H1 (cell line): ENCODE data around the gene KHDRBS1. TPM values are rescaled to one million over a fixed set of nuclear protein-coding genes. Genes with fewer than 3 reads are reported as not detected.

Source experiments
- CTCF ChIA-PET: fragments of 300-600 bp; sonication (Branson Sonifier 250); formaldehyde crosslinking; loops from one replicate; lab custom pipeline; 2021; ENCODE audit not compliant: partially characterized antibody; lab: Charles Lee
- POLR2A ChIA-PET: fragments of 300-600 bp; sonication (Branson Sonifier 250); formaldehyde crosslinking; loops from one replicate; lab custom pipeline; 2021; ENCODE audit warnings: inconsistent platforms; ENCODE audit not compliant: partially characterized antibody; lab: Charles Lee
- DNase-seq, 2 experiments: peaks; one replicate each; pipeline versions ENCODE4 v3.0.0 to v3.0.0-alpha.2; 2010 to 2022; ENCODE audit warnings: low spot score in 2 of 2, low read depth in 1 of 2, mixed read lengths in 1 of 2
- FAIRE-seq: peaks from 2 replicates; lab custom pipeline; 2011; peaks lifted over from hg19 to GRCh38; lab: Jason Lieb, UNC
- H2AFZ ChIP-seq: 2 replicates; pipeline ENCODE4 v1.8.1; 2012; ENCODE audit warnings: low read length, inconsistent platforms
- H2AK5ac ChIP-seq: 2 replicates; pipeline ENCODE4 v1.6.1; 2013; ENCODE audit warnings: low read depth, low read length
- H2BK120ac ChIP-seq: replicated peaks from 2 replicates; pipeline ENCODE3; 2013; ENCODE audit warnings: low read depth, low read length, inconsistent platforms
- H2BK12ac ChIP-seq: 2 replicates; pipeline ENCODE4 v1.6.1; 2013; ENCODE audit warnings: low read depth, low read length
- H2BK15ac ChIP-seq: 2 replicates; pipeline ENCODE4 v1.6.1; 2013; ENCODE audit warnings: low read length
- H2BK20ac ChIP-seq: 2 replicates; pipeline ENCODE4 v1.6.1; 2013; ENCODE audit warnings: low read length
- H2BK5ac ChIP-seq: 2 replicates; pipeline ENCODE4 v1.6.1; 2013; ENCODE audit warnings: low read depth, low read length
- H3K14ac ChIP-seq: 2 replicates; pipeline ENCODE4 v1.6.1; 2013; ENCODE audit warnings: inconsistent platforms; ENCODE audit not compliant: insufficient read length
- H3K18ac ChIP-seq: 2 replicates; pipeline ENCODE4 v1.6.1; 2013; ENCODE audit warnings: low read length; ENCODE audit errors: extremely low read depth
- H3K23ac ChIP-seq: 2 replicates; pipeline ENCODE4 v1.6.1; 2013; ENCODE audit warnings: inconsistent platforms; ENCODE audit not compliant: insufficient read length
- H3K23me2 ChIP-seq: 2 replicates; pipeline ENCODE4 v1.6.1; 2013; ENCODE audit warnings: low read depth, low read length
- H3K27ac ChIP-seq: 2 replicates; pipeline ENCODE4 v1.6.1; 2011; ENCODE audit warnings: low read depth, low read length, inconsistent platforms
- H3K27me3 ChIP-seq, 4 experiments: replicated peaks in 1 of 4; 1 replicate in 1 of 4; 2 replicates in 3 of 4; pipeline versions ENCODE4 v1.6.1 to v1.8.1; 2011 to 2013; ENCODE audit warnings: low read length in 3 of 4, mild to moderate bottlenecking in 3 of 4, inconsistent platforms in 2 of 4, mixed read lengths in 2 of 4, moderate library complexity in 1 of 4; ENCODE audit not compliant: control insufficient read depth in 3 of 4, insufficient read depth in 3 of 4; ENCODE audit errors: extremely low read depth in 1 of 4
- H3K36me3 ChIP-seq, 4 experiments: 2 replicates each; pipeline versions ENCODE4 v1.6.1 to v1.8.1; 2011 to 2013; ENCODE audit warnings: mild to moderate bottlenecking in 4 of 4, low read length in 3 of 4, moderate library complexity in 2 of 4, control low read depth in 1 of 4, inconsistent platforms in 1 of 4; ENCODE audit not compliant: insufficient read depth in 4 of 4, control insufficient read depth in 2 of 4
- H3K4ac ChIP-seq: replicated peaks from 2 replicates; pipeline ENCODE3; 2013; ENCODE audit warnings: low read length, low read depth, mixed read lengths, inconsistent platforms; ENCODE audit not compliant: insufficient read length
- H3K4me1 ChIP-seq, 4 experiments: replicated peaks in 1 of 4; 1 replicate in 1 of 4; 2 replicates in 3 of 4; pipeline versions ENCODE4 v1.6.1 to v1.8.1; 2011 to 2013; ENCODE audit warnings: low read length in 3 of 4, inconsistent platforms in 2 of 4, mixed read lengths in 1 of 4; ENCODE audit not compliant: insufficient read depth in 4 of 4, control insufficient read depth in 3 of 4
- H3K4me2 ChIP-seq, 2 experiments: 2 replicates each; pipeline versions ENCODE4 v1.6.1 to v1.8.1; 2011 to 2013; ENCODE audit warnings: low read depth in 2 of 2, low read length in 2 of 2, control low read depth in 1 of 2, inconsistent platforms in 1 of 2, mild to moderate bottlenecking in 1 of 2; ENCODE audit not compliant: insufficient read depth in 1 of 2
- H3K4me3 ChIP-seq, 4 experiments: fragments of 200-600, 300-600 bp in 1 of 4; sonication (generic), shearing (Covaris generic), sonication (Bioruptor Twin) in 1 of 4; 2 replicates each; pipeline versions ENCODE4 v1.5.1 to v1.8.1; 2011 to 2016; ENCODE audit warnings: low read length in 4 of 4, low read depth in 3 of 4, control low read depth in 2 of 4, inconsistent platforms in 2 of 4, mild to moderate bottlenecking in 2 of 4, mixed read lengths in 1 of 4, moderate library complexity in 1 of 4; ENCODE audit not compliant: insufficient read depth in 2 of 4; ENCODE audit errors: extremely low read depth in 1 of 4
- H3K56ac ChIP-seq: replicated peaks from 2 replicates; pipeline ENCODE3; 2013; ENCODE audit warnings: low read depth, mild to moderate bottlenecking, mixed read lengths, low read length, inconsistent platforms; ENCODE audit not compliant: insufficient read length
- H3K79me1 ChIP-seq: 2 replicates; pipeline ENCODE4 v1.6.1; 2013; ENCODE audit warnings: low read depth, low read length, control low read depth
- H3K79me2 ChIP-seq, 2 experiments: 2 replicates each; pipeline versions ENCODE4 v1.6.1 to v1.8.1; 2012 to 2013; ENCODE audit warnings: low read length in 2 of 2, mild to moderate bottlenecking in 2 of 2, inconsistent platforms in 1 of 2; ENCODE audit not compliant: insufficient read depth in 2 of 2, control insufficient read depth in 1 of 2
- H3K9ac ChIP-seq, 4 experiments: replicated peaks in 1 of 4; 1 replicate in 1 of 4; 2 replicates in 3 of 4; pipeline versions ENCODE4 v1.6.1 to v1.8.1; 2011 to 2013; ENCODE audit warnings: low read depth in 3 of 4, low read length in 3 of 4, control low read depth in 2 of 4, mild to moderate bottlenecking in 2 of 4, moderate library complexity in 2 of 4, inconsistent platforms in 1 of 4; ENCODE audit errors: extremely low read depth in 1 of 4
- H3K9me3 ChIP-seq, 2 experiments: 2 replicates each; pipeline versions ENCODE4 v1.6.1 to v1.8.1; 2012 to 2013; ENCODE audit warnings: mild to moderate bottlenecking in 2 of 2, moderate library complexity in 2 of 2, control low read depth in 1 of 2, inconsistent platforms in 1 of 2, low read depth in 1 of 2, low read length in 1 of 2, mixed read lengths in 1 of 2; ENCODE audit not compliant: insufficient read depth in 2 of 2
- H4K20me1 ChIP-seq, 2 experiments: replicated peaks in 1 of 2; 2 replicates each; pipeline versions ENCODE3 to v1.8.1; 2011 to 2013; ENCODE audit warnings: inconsistent platforms in 2 of 2, low read length in 2 of 2, mild to moderate bottlenecking in 1 of 2; ENCODE audit not compliant: insufficient read depth in 2 of 2, control insufficient read depth in 1 of 2
- H4K5ac ChIP-seq: 2 replicates; pipeline ENCODE4 v1.6.1; 2013; ENCODE audit warnings: low read length, low read depth, mixed read lengths, inconsistent platforms; ENCODE audit not compliant: insufficient read length
- H4K8ac ChIP-seq: 2 replicates; pipeline ENCODE4 v1.8.0; 2013; ENCODE audit warnings: mild to moderate bottlenecking, moderate library complexity, low read length, inconsistent platforms; ENCODE audit not compliant: insufficient read depth; ENCODE audit errors: extremely low read depth
- H4K91ac ChIP-seq: replicated peaks from 2 replicates; pipeline ENCODE3; 2013; ENCODE audit warnings: low read length, mixed read lengths, inconsistent platforms; ENCODE audit not compliant: insufficient read length
- CREB1 ChIP-seq: IDR thresholded peaks from 2 replicates; pipeline ENCODE4 v1.6.1; 2012; ENCODE audit warnings: inconsistent platforms
- EGR1 ChIP-seq: IDR thresholded peaks from 2 replicates; pipeline ENCODE4 v1.6.1; 2011; ENCODE audit warnings: low read depth, low read length, borderline replicate concordance
- EP300 ChIP-seq, 2 experiments: IDR thresholded peaks; 1 replicate in 1 of 2; 2 replicates in 1 of 2; pipeline ENCODE4 v1.6.1; 2011 to 2012; ENCODE audit warnings: low read depth in 2 of 2, low read length in 2 of 2, mild to moderate bottlenecking in 2 of 2, borderline replicate concordance in 1 of 2, inconsistent platforms in 1 of 2, moderate library complexity in 1 of 2
- FOSL1 ChIP-seq: IDR thresholded peaks from 2 replicates; pipeline ENCODE4 v1.6.1; 2011; ENCODE audit warnings: mild to moderate bottlenecking, low read depth, low read length, moderate library complexity; ENCODE audit not compliant: insufficient read depth
- GABPA ChIP-seq: IDR thresholded peaks from 2 replicates; pipeline ENCODE4 v1.6.1; 2011; ENCODE audit warnings: mild to moderate bottlenecking, low read length, moderate library complexity, borderline replicate concordance; ENCODE audit not compliant: insufficient read depth
- JUND ChIP-seq: IDR thresholded peaks from 2 replicates; pipeline ENCODE4 v1.6.1; 2011; ENCODE audit warnings: mild to moderate bottlenecking, improper control_type of control experiment, low read length
- KDM4A ChIP-seq: IDR thresholded peaks from one replicate; pipeline ENCODE4 v1.7.1; 2012; ENCODE audit warnings: low read depth, mild to moderate bottlenecking, moderate library complexity, low read length, inconsistent platforms; ENCODE audit not compliant: severe bottlenecking
- POLR2A ChIP-seq, 2 experiments: IDR thresholded peaks; 1 replicate in 1 of 2; 2 replicates in 1 of 2; pipeline ENCODE4 v1.6.1; 2011; ENCODE audit warnings: low read depth in 2 of 2, low read length in 2 of 2, mild to moderate bottlenecking in 2 of 2; ENCODE audit errors: control extremely low read depth in 1 of 2
- SRF ChIP-seq: IDR thresholded peaks from 2 replicates; pipeline ENCODE4 v1.6.1; 2011; ENCODE audit warnings: mild to moderate bottlenecking, low read depth, low read length, moderate library complexity
- TAF7 ChIP-seq: optimal IDR thresholded peaks from 2 replicates; pipeline ENCODE3; 2011; ENCODE audit warnings: low read depth, mild to moderate bottlenecking, inconsistent platforms, low read length, moderate library complexity, borderline replicate concordance
- TCF12 ChIP-seq: IDR thresholded peaks from 2 replicates; pipeline ENCODE4 v1.6.1; 2011; ENCODE audit warnings: low read depth, mild to moderate bottlenecking, low read length
- YY1 ChIP-seq: IDR thresholded peaks from 2 replicates; pipeline ENCODE4 v1.6.1; 2011; ENCODE audit warnings: low read depth, mild to moderate bottlenecking, low read length
- WGBS, 2 experiments: shearing (Covaris generic) in 1 of 2; methylation state at CpG; one replicate each; pipeline versions ENCODE4 v1.1.6 to v1.1.7; 2013 to 2015; ENCODE audit warnings: low lambda C conversion rate in 2 of 2, mixed read lengths in 2 of 2, inconsistent platforms in 1 of 2, low coverage in 1 of 2, missing lambda C conversion rate in 1 of 2; ENCODE audit not compliant: insufficient replicate concordance in 2 of 2, insufficient coverage in 1 of 2, insufficient read length in 1 of 2; ENCODE audit errors: extremely low coverage in 1 of 2, missing lambda C conversion rate in 1 of 2; 5-methylcytosine and 5-hydroxymethylcytosine counted together
- polyA plus RNA-seq, 7 experiments: library from polyadenylated mRNA; depleted of rRNA in 3 of 7; stranded (reverse) in 5 of 7; unstranded in 2 of 7; fragments of >200 nt in 5 of 7; fragments of 200-250 nt in 2 of 7; gene quantifications; 1 replicate in 5 of 7; 2 replicates in 1 of 7; 4 replicates in 1 of 7; pipeline versions ENCODE4 v1.2.1 to v1.2.3, GENCODE V29; 2011 to 2013; ENCODE audit warnings: missing spikeins in 2 of 7, mixed read lengths in 2 of 7
- total RNA-seq: library from RNA; stranded (reverse); fragmentation: NEBNext Ultra II Directional; extraction: Animal tissue kit (Norgen Biotek cat#: 25700); gene quantifications from 2 replicates; pipeline ENCODE4 v1.2.1, GENCODE V29; 2021
- TF ChIP-seq, protein P1 (sequence below): IDR thresholded peaks from 2 replicates; pipeline ENCODE4 v1.6.1; 2012; ENCODE audit warnings: inconsistent platforms
- TF ChIP-seq, protein P2 (sequence below): IDR thresholded peaks from 2 replicates; pipeline ENCODE4 v1.6.1; 2012; ENCODE audit warnings: inconsistent platforms

Gene KHDRBS1
- total and polyA plus RNA-seq, 2 of the 8 experiments (the other 6 are each of a cell fraction or from before 2014, with no cell fraction given) = 53.8 to 284 TPM

DNA sequence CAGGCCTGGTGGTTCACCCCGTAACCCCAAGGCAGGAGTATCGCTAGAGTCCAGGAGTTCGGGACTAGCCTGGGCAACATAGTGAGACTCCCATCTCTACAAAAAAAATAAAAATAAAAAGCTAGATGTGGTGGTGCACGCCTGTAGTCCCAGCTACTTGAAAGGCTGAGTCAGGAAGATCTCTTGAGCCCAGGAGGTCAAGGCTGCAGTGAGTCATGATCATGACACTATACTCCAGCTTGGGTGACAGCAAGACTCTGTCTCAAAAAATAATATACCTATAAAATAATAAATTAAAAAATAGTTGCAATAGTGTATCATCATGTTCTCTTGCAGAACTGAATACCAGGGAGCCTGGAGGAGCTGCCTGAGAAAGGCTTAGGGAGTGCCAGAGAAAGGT is 39.2 kb downstream of the KHDRBS1 start:
- peaks cover 0 to 11% of the 10 kb centered on the region in 2 experiments for H4K20me1 ChIP-seq
- H3K36me3 ChIP-seq = peaks cover 22 to 78% (median 57%) of the 10 kb centered on the region in 4 experiments
- FAIRE-seq (no peak), DNase-seq (no peak)
- no peak overlapping the region for H2BK5ac ChIP-seq
- WGBS, 2 experiments = 93% methylated on average over 4 of the region's 4 CpGs; no CpG with 5 or more reads in 1 of the 2 experiments
- no peak overlapping the region for H3K27ac ChIP-seq
- no peak overlapping the region for H2BK120ac ChIP-seq
- H2BK12ac ChIP-seq = no peak overlapping the region
- no peak overlapping the region for H3K18ac ChIP-seq
- no peaks in the 10 kb centered on the region for H3K79me1 ChIP-seq
- H2BK15ac ChIP-seq = no peak overlapping the region
- no peaks in the 10 kb centered on the region for H3K4me1 ChIP-seq
- POLR2A ChIA-PET = interaction anchor here (0.6 to 2.4 kb wide), 9 partner anchors 8 to 51 kb away, joined by 3 to 12 read pairs (median 3); no protein-coding TSS in a partner anchor
- no peak overlapping the region for H2BK20ac ChIP-seq
- H3K14ac ChIP-seq = no peak overlapping the region
- H3K9me3 ChIP-seq = no peaks in the 10 kb centered on the region
- CTCF ChIA-PET = interaction anchor here (0.6 to 2.9 kb wide), 4 partner anchors 10 to 210 kb away, joined by 4 to 12 read pairs (median 6); no protein-coding TSS in a partner anchor
- H2AK5ac ChIP-seq = no peak overlapping the region
- H3K56ac ChIP-seq = no peak overlapping the region
- H3K27me3 ChIP-seq = no peaks in the 10 kb centered on the region
- no peak overlapping the region for H3K9ac ChIP-seq
- H2AFZ ChIP-seq = no peak overlapping the region
- H3K79me2 ChIP-seq = no peaks in the 10 kb centered on the region
- H3K23ac ChIP-seq = no peak overlapping the region
- H4K8ac ChIP-seq = no peak overlapping the region
- no peaks in the 10 kb centered on the region for H3K23me2 ChIP-seq
- no peak overlapping the region for H4K5ac ChIP-seq
- H3K4ac ChIP-seq = no peak overlapping the region
- no peak overlapping the region for H4K91ac ChIP-seq
- H3K4me2 ChIP-seq = no peak overlapping the region
- no peak overlapping the region for H3K4me3 ChIP-seq
- TF ChIP-seq EP300 (IDR thresholded peaks at IDR 0.05; ENCODE audit: borderline replicate concordance in 1 of 2, low read depth in 2 of 2, low read length in 2 of 2) (no peak), SRF (no peak), FOSL1 (no peak), GABPA (no peak), KDM4A (no peak), TAF7 (no peak), YY1 (no peak), JUND (no peak), POLR2A (IDR thresholded peaks at IDR 0.05; ENCODE audit: control extremely low read depth in 1 of 2, low read depth in 2 of 2, low read length in 2 of 2) (no peak), TCF12 (no peak), EGR1 (no peak), CREB1 (no peak)
- TF ChIP-seq, protein P1, sequence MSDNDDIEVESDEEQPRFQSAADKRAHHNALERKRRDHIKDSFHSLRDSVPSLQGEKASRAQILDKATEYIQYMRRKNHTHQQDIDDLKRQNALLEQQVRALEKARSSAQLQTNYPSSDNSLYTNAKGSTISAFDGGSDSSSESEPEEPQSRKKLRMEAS = no peak
- TF ChIP-seq, protein P2, sequence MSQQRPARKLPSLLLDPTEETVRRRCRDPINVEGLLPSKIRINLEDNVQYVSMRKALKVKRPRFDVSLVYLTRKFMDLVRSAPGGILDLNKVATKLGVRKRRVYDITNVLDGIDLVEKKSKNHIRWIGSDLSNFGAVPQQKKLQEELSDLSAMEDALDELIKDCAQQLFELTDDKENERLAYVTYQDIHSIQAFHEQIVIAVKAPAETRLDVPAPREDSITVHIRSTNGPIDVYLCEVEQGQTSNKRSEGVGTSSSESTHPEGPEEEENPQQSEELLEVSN = no peak
